WTC11 (cell line): Measurements from ENCODE around the gene TBL1X.

Experiments used
- ATF1 ChIP-seq: sonication (generic); formaldehyde crosslinking; IDR thresholded peaks from 2 replicates; pipeline ENCODE4 v1.8.1; 2023; ENCODE audit warnings: mild to moderate bottlenecking, moderate library complexity, missing genetic modification reagents
- CBFB ChIP-seq: sonication (generic); formaldehyde crosslinking; IDR thresholded peaks from 2 replicates; pipeline ENCODE4 v1.8.1; 2022; ENCODE audit warnings: mild to moderate bottlenecking, low read depth, missing genetic modification reagents
- GABPB1 ChIP-seq: sonication (generic); formaldehyde crosslinking; IDR thresholded peaks from 2 replicates; pipeline ENCODE4 v1.8.1; 2023; ENCODE audit warnings: mild to moderate bottlenecking, missing genetic modification reagents
- MYBL2 ChIP-seq: sonication (generic); formaldehyde crosslinking; IDR thresholded peaks from 2 replicates; pipeline ENCODE4 v1.8.1; 2023; ENCODE audit warnings: mild to moderate bottlenecking, moderate library complexity, missing genetic modification reagents
- TEAD4 ChIP-seq: sonication (generic); formaldehyde crosslinking; IDR thresholded peaks from 2 replicates; pipeline ENCODE4 v1.8.0; 2022; ENCODE audit warnings: mild to moderate bottlenecking, missing genetic modification reagents
- ZBTB21 ChIP-seq: sonication (generic); formaldehyde crosslinking; IDR thresholded peaks from 2 replicates; pipeline ENCODE4 v1.8.1; 2023; ENCODE audit warnings: mild to moderate bottlenecking, missing genetic modification reagents, borderline replicate concordance
- ZNF423 ChIP-seq: fragments of 250-450 bp; sonication (Bioruptor Pico); IDR thresholded peaks from 2 replicates; pipeline ENCODE4 v2.1.2; 2022; ENCODE audit warnings: mild to moderate bottlenecking, moderate library complexity
- TF ChIP-seq, protein P1 (sequence below): fragments of 200-600 bp; IDR thresholded peaks from 2 replicates; pipeline ENCODE4 v1.8.0; 2022; ENCODE audit warnings: antibody characterized with exemption
- TF ChIP-seq, protein P2 (sequence below): sonication (generic); formaldehyde crosslinking; IDR thresholded peaks from 2 replicates; pipeline ENCODE4 v1.8.1; 2022; ENCODE audit warnings: mild to moderate bottlenecking, missing genetic modification reagents, moderate library complexity, borderline replicate concordance
- TF ChIP-seq, protein P3 (sequence below): sonication (generic); formaldehyde crosslinking; IDR thresholded peaks from 2 replicates; pipeline ENCODE4 v1.8.0; 2022; ENCODE audit warnings: missing genetic modification reagents
- TF ChIP-seq, protein P4 (sequence below): sonication (generic); formaldehyde crosslinking; IDR thresholded peaks from 2 replicates; pipeline ENCODE4 v1.8.1; 2022; ENCODE audit warnings: low read depth, missing genetic modification reagents, borderline replicate concordance

DNA sequence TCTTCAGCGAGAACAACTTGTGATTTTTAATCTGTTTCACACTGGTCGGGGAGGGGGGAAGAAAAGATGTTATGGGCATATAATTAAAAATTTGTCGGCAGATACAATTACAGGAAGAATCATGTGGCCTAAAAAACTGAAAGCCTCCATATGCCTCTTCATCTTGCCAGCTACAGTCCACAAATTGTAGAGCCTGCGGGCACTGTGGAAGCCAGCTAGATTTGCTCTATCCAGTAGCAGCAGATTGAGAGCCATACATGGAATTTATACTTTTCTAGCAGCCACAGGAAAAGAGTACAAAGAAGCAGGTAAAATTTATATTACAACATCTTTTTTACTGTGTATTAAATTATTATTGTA, 147.3 kb downstream of the TBL1X start:
- TF ChIP-seq, protein P1, sequence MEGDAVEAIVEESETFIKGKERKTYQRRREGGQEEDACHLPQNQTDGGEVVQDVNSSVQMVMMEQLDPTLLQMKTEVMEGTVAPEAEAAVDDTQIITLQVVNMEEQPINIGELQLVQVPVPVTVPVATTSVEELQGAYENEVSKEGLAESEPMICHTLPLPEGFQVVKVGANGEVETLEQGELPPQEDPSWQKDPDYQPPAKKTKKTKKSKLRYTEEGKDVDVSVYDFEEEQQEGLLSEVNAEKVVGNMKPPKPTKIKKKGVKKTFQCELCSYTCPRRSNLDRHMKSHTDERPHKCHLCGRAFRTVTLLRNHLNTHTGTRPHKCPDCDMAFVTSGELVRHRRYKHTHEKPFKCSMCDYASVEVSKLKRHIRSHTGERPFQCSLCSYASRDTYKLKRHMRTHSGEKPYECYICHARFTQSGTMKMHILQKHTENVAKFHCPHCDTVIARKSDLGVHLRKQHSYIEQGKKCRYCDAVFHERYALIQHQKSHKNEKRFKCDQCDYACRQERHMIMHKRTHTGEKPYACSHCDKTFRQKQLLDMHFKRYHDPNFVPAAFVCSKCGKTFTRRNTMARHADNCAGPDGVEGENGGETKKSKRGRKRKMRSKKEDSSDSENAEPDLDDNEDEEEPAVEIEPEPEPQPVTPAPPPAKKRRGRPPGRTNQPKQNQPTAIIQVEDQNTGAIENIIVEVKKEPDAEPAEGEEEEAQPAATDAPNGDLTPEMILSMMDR, result no peak
- TF ChIP-seq GABPB1 (CRISPR knock-in tag) (no peak), TEAD4 (CRISPR knock-in tag) (no peak), CBFB (no peak), ZNF423 (CRISPR knock-in tag) (no peak), MYBL2 (CRISPR knock-in tag) (no peak), ZBTB21 (CRISPR knock-in tag) (no peak), ATF1 (CRISPR knock-in tag) (no peak)
- TF ChIP-seq, protein P2, sequence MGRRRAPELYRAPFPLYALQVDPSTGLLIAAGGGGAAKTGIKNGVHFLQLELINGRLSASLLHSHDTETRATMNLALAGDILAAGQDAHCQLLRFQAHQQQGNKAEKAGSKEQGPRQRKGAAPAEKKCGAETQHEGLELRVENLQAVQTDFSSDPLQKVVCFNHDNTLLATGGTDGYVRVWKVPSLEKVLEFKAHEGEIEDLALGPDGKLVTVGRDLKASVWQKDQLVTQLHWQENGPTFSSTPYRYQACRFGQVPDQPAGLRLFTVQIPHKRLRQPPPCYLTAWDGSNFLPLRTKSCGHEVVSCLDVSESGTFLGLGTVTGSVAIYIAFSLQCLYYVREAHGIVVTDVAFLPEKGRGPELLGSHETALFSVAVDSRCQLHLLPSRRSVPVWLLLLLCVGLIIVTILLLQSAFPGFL (CRISPR knock-in tag), result no peak
- TF ChIP-seq, protein P3, sequence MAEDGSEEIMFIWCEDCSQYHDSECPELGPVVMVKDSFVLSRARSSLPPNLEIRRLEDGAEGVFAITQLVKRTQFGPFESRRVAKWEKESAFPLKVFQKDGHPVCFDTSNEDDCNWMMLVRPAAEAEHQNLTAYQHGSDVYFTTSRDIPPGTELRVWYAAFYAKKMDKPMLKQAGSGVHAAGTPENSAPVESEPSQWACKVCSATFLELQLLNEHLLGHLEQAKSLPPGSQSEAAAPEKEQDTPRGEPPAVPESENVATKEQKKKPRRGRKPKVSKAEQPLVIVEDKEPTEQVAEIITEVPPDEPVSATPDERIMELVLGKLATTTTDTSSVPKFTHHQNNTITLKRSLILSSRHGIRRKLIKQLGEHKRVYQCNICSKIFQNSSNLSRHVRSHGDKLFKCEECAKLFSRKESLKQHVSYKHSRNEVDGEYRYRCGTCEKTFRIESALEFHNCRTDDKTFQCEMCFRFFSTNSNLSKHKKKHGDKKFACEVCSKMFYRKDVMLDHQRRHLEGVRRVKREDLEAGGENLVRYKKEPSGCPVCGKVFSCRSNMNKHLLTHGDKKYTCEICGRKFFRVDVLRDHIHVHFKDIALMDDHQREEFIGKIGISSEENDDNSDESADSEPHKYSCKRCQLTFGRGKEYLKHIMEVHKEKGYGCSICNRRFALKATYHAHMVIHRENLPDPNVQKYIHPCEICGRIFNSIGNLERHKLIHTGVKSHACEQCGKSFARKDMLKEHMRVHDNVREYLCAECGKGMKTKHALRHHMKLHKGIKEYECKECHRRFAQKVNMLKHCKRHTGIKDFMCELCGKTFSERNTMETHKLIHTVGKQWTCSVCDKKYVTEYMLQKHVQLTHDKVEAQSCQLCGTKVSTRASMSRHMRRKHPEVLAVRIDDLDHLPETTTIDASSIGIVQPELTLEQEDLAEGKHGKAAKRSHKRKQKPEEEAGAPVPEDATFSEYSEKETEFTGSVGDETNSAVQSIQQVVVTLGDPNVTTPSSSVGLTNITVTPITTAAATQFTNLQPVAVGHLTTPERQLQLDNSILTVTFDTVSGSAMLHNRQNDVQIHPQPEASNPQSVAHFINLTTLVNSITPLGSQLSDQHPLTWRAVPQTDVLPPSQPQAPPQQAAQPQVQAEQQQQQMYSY, result no peak
- TF ChIP-seq, protein P4, sequence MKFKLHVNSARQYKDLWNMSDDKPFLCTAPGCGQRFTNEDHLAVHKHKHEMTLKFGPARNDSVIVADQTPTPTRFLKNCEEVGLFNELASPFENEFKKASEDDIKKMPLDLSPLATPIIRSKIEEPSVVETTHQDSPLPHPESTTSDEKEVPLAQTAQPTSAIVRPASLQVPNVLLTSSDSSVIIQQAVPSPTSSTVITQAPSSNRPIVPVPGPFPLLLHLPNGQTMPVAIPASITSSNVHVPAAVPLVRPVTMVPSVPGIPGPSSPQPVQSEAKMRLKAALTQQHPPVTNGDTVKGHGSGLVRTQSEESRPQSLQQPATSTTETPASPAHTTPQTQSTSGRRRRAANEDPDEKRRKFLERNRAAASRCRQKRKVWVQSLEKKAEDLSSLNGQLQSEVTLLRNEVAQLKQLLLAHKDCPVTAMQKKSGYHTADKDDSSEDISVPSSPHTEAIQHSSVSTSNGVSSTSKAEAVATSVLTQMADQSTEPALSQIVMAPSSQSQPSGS (CRISPR knock-in tag), result no peak
